ENCODE results near the gene NCEH1.

- TF ChIP-seq POLR2A (IDR thresholded peaks at IDR 0.05; ENCODE audit: borderline replicate concordance, extremely low read depth, insufficient read depth, insufficient read length) (no peak), CTCF (IDR thresholded peaks at IDR 0.05 in 2 of 3, conservative IDR thresholded peaks at IDR 0.05 in 1 of 3; ENCODE audit: borderline replicate concordance in 1 of 3, insufficient read depth in 1 of 3, low read depth in 2 of 3, low read length in 2 of 3) (no peak), YY1 (IDR thresholded peaks at IDR 0.05; ENCODE audit: extremely low read depth, insufficient replicate concordance, low read depth, low read length) (no peak), EZH2phosphoT487 (IDR thresholded peaks at IDR 0.05; ENCODE audit: borderline replicate concordance) (no peak)
Measured at GRCh38 chr3:172581757-172582166, 129.1 kb downstream of the NCEH1 start.

Data from HCT116 (cell line).